Fibroblast of skin of right biceps (primary cell): ENCODE measurements around the gene PCLO.
"Not testable (repeated sequence)": the region's sequence is repeated elsewhere in the genome, so short reads cannot be mapped to it uniquely, and the experiment has no call there.

ENCODE experiments used
- DNase-seq: peaks from one replicate; pipeline ENCODE4 v3.0.0-alpha.2; 2013

The PCLO gene

GRCh38 chr7:83130191-83130590 is 32.5 kb downstream of the PCLO start:
- DNase-seq = no peak

- DNase-seq = no peak
Measured at GRCh38 chr7:83119494-83119893, 43.2 kb downstream of the PCLO start.

GRCh38 chr7:83119026-83119382 is 43.7 kb downstream of the PCLO start:
- DNase-seq = no peak

GRCh38 chr7:83118347-83119025 is 44.2 kb downstream of the PCLO start:
- no peak for DNase-seq

- DNase-seq = no peak
Measured at GRCh38 chr7:83117466-83117865, 45.2 kb downstream of the PCLO start.

- no peak for DNase-seq
Measured at GRCh38 chr7:83111391-83111790, 51.3 kb downstream of the PCLO start.

- DNase-seq = no peak
Measured at GRCh38 chr7:83109352-83109751, 53.3 kb downstream of the PCLO start.

- no peak for DNase-seq
Measured at GRCh38 chr7:83105948-83106347, 56.7 kb downstream of the PCLO start.

GRCh38 chr7:83105063-83105462 is 57.6 kb downstream of the PCLO start:
- no peak for DNase-seq

GRCh38 chr7:83101530-83101929 is 61.2 kb downstream of the PCLO start:
- DNase-seq = no peak

GRCh38 chr7:83096065-83096580 is 66.6 kb downstream of the PCLO start:
- no peak for DNase-seq

GRCh38 chr7:83085299-83085698 is 77.4 kb downstream of the PCLO start:
- DNase-seq = no peak

GRCh38 chr7:83079879-83080278 is 82.8 kb downstream of the PCLO start:
- DNase-seq = not testable (repeated sequence)

- DNase-seq = no peak
Measured at GRCh38 chr7:83077328-83077727, 85.4 kb downstream of the PCLO start.

- no peak for DNase-seq
Measured at GRCh38 chr7:83072576-83073517, 89.8 kb downstream of the PCLO start.

GRCh38 chr7:83065714-83066113 is 97.0 kb downstream of the PCLO start:
- no peak for DNase-seq

GRCh38 chr7:83060218-83060617 is 102.5 kb downstream of the PCLO start:
- no peak for DNase-seq

- DNase-seq = no peak
Measured at GRCh38 chr7:83058667-83059066, 104.0 kb downstream of the PCLO start.

GRCh38 chr7:83055197-83055596 is 107.5 kb downstream of the PCLO start:
- DNase-seq = no peak

- DNase-seq = no peak
Measured at GRCh38 chr7:83054472-83054871, 108.2 kb downstream of the PCLO start.

GRCh38 chr7:83053965-83054364 is 108.7 kb downstream of the PCLO start:
- DNase-seq = no peak

GRCh38 chr7:83040484-83040883 is 122.2 kb downstream of the PCLO start:
- DNase-seq = no peak

GRCh38 chr7:83038787-83039186 is 123.9 kb downstream of the PCLO start:
- DNase-seq = no peak

GRCh38 chr7:83036721-83037380 is 125.8 kb downstream of the PCLO start:
- no peak for DNase-seq
